ENCODE results near the gene GSC2. TPM values are rescaled to one million over a fixed set of nuclear protein-coding genes. Genes with fewer than 3 reads are reported as not detected.
A peak's percentile ranks its signal among the peaks of the same experiment; 100 is the strongest.

The GSC2 gene
- total and polyA plus RNA-seq, 9 of the 15 experiments (the other 6 are each of a cell fraction or from before 2014, with no cell fraction given), result not detected

GRCh38 chr22:19152942-19153883, 3.1 kb upstream of the GSC2 start (continued):
- TF ChIP-seq RREB1 (CRISPR knock-in tag; IDR thresholded peaks at IDR 0.05) (no peak), ELF4 (CRISPR knock-in tag; IDR thresholded peaks at IDR 0.05) (no peak), ZBTB26 (CRISPR knock-in tag; IDR thresholded peaks at IDR 0.05) (no peak), CHD1 (IDR thresholded peaks at IDR 0.05; ENCODE audit: low read length) (no peak), ARNT (IDR thresholded peaks at IDR 0.05) (no peak), CREB3L1 (IDR thresholded peaks at IDR 0.05; ENCODE audit: borderline replicate concordance, low read depth) (no peak), HIVEP1 (CRISPR knock-in tag; IDR thresholded peaks at IDR 0.05) (no peak), CBX1 (IDR thresholded peaks at IDR 0.05; ENCODE audit: low read depth) (0 out of 2 replicates have a peak, but pooled peaks have one; percentile 6), SREBF1 (IDR thresholded peaks at IDR 0.05; ENCODE audit: borderline replicate concordance, low read depth, low read length) (no peak), SP2 (IDR thresholded peaks at IDR 0.05; ENCODE audit: extremely low read depth, low read depth, low read length, poor library complexity, severe bottlenecking) (no peak), RAD51 (IDR thresholded peaks at IDR 0.05; ENCODE audit: borderline replicate concordance, low read depth) (peak; percentile 30; the same call in 1 of the 2 replicates), ZNF444 (CRISPR knock-in tag; IDR thresholded peaks at IDR 0.05) (no peak)
- TF ChIP-seq, protein P1, sequence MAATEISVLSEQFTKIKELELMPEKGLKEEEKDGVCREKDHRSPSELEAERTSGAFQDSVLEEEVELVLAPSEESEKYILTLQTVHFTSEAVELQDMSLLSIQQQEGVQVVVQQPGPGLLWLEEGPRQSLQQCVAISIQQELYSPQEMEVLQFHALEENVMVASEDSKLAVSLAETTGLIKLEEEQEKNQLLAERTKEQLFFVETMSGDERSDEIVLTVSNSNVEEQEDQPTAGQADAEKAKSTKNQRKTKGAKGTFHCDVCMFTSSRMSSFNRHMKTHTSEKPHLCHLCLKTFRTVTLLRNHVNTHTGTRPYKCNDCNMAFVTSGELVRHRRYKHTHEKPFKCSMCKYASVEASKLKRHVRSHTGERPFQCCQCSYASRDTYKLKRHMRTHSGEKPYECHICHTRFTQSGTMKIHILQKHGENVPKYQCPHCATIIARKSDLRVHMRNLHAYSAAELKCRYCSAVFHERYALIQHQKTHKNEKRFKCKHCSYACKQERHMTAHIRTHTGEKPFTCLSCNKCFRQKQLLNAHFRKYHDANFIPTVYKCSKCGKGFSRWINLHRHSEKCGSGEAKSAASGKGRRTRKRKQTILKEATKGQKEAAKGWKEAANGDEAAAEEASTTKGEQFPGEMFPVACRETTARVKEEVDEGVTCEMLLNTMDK (IDR thresholded peaks at IDR 0.05; ENCODE audit: borderline replicate concordance, insufficient read depth, low read depth, low read length, poor library complexity, severe bottlenecking), result no peak

All from K562 (cell line).